ENCODE measurements around the gene OPN1SW. TPM values are rescaled to one million over a fixed set of nuclear protein-coding genes. Genes with fewer than 3 reads are reported as not detected.
A peak's percentile ranks its signal among the peaks of the same experiment; 100 is the strongest.

Gene OPN1SW
- total RNA-seq, 1 experiment from 2014 or later = not detected

- DNase-seq (ENCODE audit: low read depth) = no peak
These were observed 17.6 kb upstream of the OPN1SW start for GRCh38 chr7:128793181-128793547.

GRCh38 chr7:128792471-128793180 is 17.0 kb upstream of the OPN1SW start:
- DNase-seq (ENCODE audit: low read depth) = no peak

- peak; percentile 42 for DNase-seq (ENCODE audit: low read depth)
These were observed 16.4 kb upstream of the OPN1SW start for GRCh38 chr7:128791972-128792327.

GRCh38 chr7:128791121-128791971 is 15.8 kb upstream of the OPN1SW start, which contains the start of gene CCDC136:
Gene CCDC136, plus strand, starts transcription at chr7:128791968. Its CDS starts 444 bp downstream, at chr7:128792412.
- DNase-seq (ENCODE audit: low read depth) = peak; percentile 62

- no peak for DNase-seq (ENCODE audit: low read depth)
These were observed 14.9 kb upstream of the OPN1SW start for GRCh38 chr7:128790315-128791041.

GRCh38 chr7:128788446-128789412 is 13.1 kb upstream of the OPN1SW start:
- DNase-seq (ENCODE audit: low read depth) = no peak

GRCh38 chr7:128785738-128786137 is 10.1 kb upstream of the OPN1SW start:
- no peak for DNase-seq (ENCODE audit: low read depth)

- DNase-seq (ENCODE audit: low read depth) = no peak
These were observed 7.7 kb upstream of the OPN1SW start for GRCh38 chr7:128783143-128783861.

- DNase-seq (ENCODE audit: low read depth) = no peak
These were observed 6.3 kb upstream of the OPN1SW start for GRCh38 chr7:128781851-128782250.

GRCh38 chr7:128781126-128781525 is 5.5 kb upstream of the OPN1SW start:
- DNase-seq (ENCODE audit: low read depth) = no peak

GRCh38 chr7:128778946-128779345 is 3.4 kb upstream of the OPN1SW start:
- DNase-seq (ENCODE audit: low read depth) = no peak

GRCh38 chr7:128777156-128778123 is 1.8 kb upstream of the OPN1SW start:
- DNase-seq (ENCODE audit: low read depth) = peak; percentile 53

GRCh38 chr7:128774921-128775320 is 673 bp downstream of the OPN1SW start:
- no peak for DNase-seq (ENCODE audit: low read depth)

GRCh38 chr7:128774029-128774689 is 1.4 kb downstream of the OPN1SW start:
- no peak for DNase-seq (ENCODE audit: low read depth)

- no peak for DNase-seq (ENCODE audit: low read depth)
These were observed 2.0 kb downstream of the OPN1SW start for GRCh38 chr7:128773604-128774003.

GRCh38 chr7:128770233-128770632 is 5.4 kb downstream of the OPN1SW start:
- no peak for DNase-seq (ENCODE audit: low read depth)

- no peak for DNase-seq (ENCODE audit: low read depth)
These were observed 8.0 kb downstream of the OPN1SW start for GRCh38 chr7:128767475-128768110.

- DNase-seq (ENCODE audit: low read depth) = no peak
These were observed 12.1 kb downstream of the OPN1SW start for GRCh38 chr7:128763541-128763940.
